Stimulated activated CD8-positive, alpha-beta memory T cell treated with anti-CD3 and anti-CD28 coated beads, Interleukin-7, amount 100 ng/mL, for 48 hours (primary cell): ENCODE data around the gene FBLN2.
A peak's percentile ranks its signal among the peaks of the same experiment; 100 is the strongest.

ENCODE experiments used
- DNase-seq, 2 donors: peaks; one replicate each; pipeline ENCODE4 v3.0.0-alpha.2; 2020; ENCODE audit warnings: low read depth in 1 of 2; ENCODE audit errors: extremely low read depth in 1 of 2

The FBLN2 gene

GRCh38 chr3:13620281-13620680 lies 71.4 kb downstream of the FBLN2 start:
- DNase-seq, result no peak

GRCh38 chr3:13620776-13621365 lies 71.9 kb downstream of the FBLN2 start:
- no peak for DNase-seq

GRCh38 chr3:13621381-13622221 lies 72.7 kb downstream of the FBLN2 start:
- DNase-seq, result peak; percentile 16 to 24

GRCh38 chr3:13622356-13622755 lies 73.4 kb downstream of the FBLN2 start:
- DNase-seq, result no peak

- DNase-seq, result no peak
Observed at GRCh38 chr3:13623101-13623654, 74.3 kb downstream of the FBLN2 start.

- no peak for DNase-seq
Observed at GRCh38 chr3:13624021-13624420, 75.1 kb downstream of the FBLN2 start.

- no peak for DNase-seq
Observed at GRCh38 chr3:13624671-13625125, 75.8 kb downstream of the FBLN2 start.

- DNase-seq, result no peak
Observed at GRCh38 chr3:13626396-13626795, 77.5 kb downstream of the FBLN2 start.

- no peak for DNase-seq
Observed at GRCh38 chr3:13626915-13627460, 78.1 kb downstream of the FBLN2 start.

- DNase-seq, result no peak
Observed at GRCh38 chr3:13627681-13628080, 78.8 kb downstream of the FBLN2 start.

GRCh38 chr3:13628432-13628831 lies 79.5 kb downstream of the FBLN2 start:
- DNase-seq, result no peak

- DNase-seq, result no peak
Observed at GRCh38 chr3:13628841-13629551, 80.1 kb downstream of the FBLN2 start.

- no peak for DNase-seq
Observed at GRCh38 chr3:13629644-13630043, 80.7 kb downstream of the FBLN2 start.

GRCh38 chr3:13631256-13631655 lies 82.3 kb downstream of the FBLN2 start:
- DNase-seq, result no peak

GRCh38 chr3:13633176-13633575 lies 84.3 kb downstream of the FBLN2 start:
- no peak for DNase-seq

GRCh38 chr3:13634151-13634550 lies 85.2 kb downstream of the FBLN2 start:
- DNase-seq, result no peak

GRCh38 chr3:13634615-13635014 lies 85.7 kb downstream of the FBLN2 start:
- no peak for DNase-seq

GRCh38 chr3:13636186-13636585 lies 87.3 kb downstream of the FBLN2 start:
- DNase-seq, result no peak

GRCh38 chr3:13636874-13637273 lies 87.9 kb downstream of the FBLN2 start:
- no peak for DNase-seq

GRCh38 chr3:13637311-13637891 lies 88.5 kb downstream of the FBLN2 start:
- no peak for DNase-seq

GRCh38 chr3:13637953-13638352 lies 89.0 kb downstream of the FBLN2 start:
- DNase-seq, result no peak
